Activated CD4-positive, alpha-beta T cell treated with anti-CD3 and anti-CD28 coated beads, Interleukin-2, amount 10 ng/mL, durations not matched to agents 24 days and 14 days (primary cell): ENCODE measurements around the gene MEGF11. TPM values are rescaled to one million over a fixed set of nuclear protein-coding genes. Genes with fewer than 3 reads are reported as not detected.

Experiments used
- DNase-seq: peaks from one replicate; pipeline ENCODE4 v3.0.0; 2022
- H3K27ac Mint-ChIP-seq: one replicate; pipeline ENCODE4 v1.8.0; 2022; ENCODE audit warnings: mild to moderate bottlenecking, mixed read lengths
- H3K27me3 Mint-ChIP-seq: one replicate; pipeline ENCODE4 v1.8.0; 2022; ENCODE audit warnings: mixed read lengths
- H3K36me3 Mint-ChIP-seq: one replicate; pipeline ENCODE4 v1.8.0; 2022; ENCODE audit warnings: low read depth, mild to moderate bottlenecking, mixed read lengths
- H3K4me1 Mint-ChIP-seq: one replicate; pipeline ENCODE4 v1.8.0; 2021; ENCODE audit warnings: mixed read lengths
- H3K4me3 Mint-ChIP-seq: one replicate; pipeline ENCODE4 v1.8.0; 2022; ENCODE audit warnings: mild to moderate bottlenecking, moderate library complexity, mixed read lengths
- H3K9me3 Mint-ChIP-seq: one replicate; pipeline ENCODE4 v1.8.0; 2021; ENCODE audit warnings: mixed read lengths
- intact Hi-C: fragments of 100-400 bp; cut with micrococcal nuclease; formaldehyde crosslinking; loops from one replicate; pipeline ENCODE4 v1.15.1; 2023
- total RNA-seq: library from RNA; stranded (reverse); gene quantifications from 2 replicates; pipeline ENCODE4 v1.2.3, GENCODE V29; 2022

The MEGF11 gene
- not detected in 2 replicates for total RNA-seq

DNA sequence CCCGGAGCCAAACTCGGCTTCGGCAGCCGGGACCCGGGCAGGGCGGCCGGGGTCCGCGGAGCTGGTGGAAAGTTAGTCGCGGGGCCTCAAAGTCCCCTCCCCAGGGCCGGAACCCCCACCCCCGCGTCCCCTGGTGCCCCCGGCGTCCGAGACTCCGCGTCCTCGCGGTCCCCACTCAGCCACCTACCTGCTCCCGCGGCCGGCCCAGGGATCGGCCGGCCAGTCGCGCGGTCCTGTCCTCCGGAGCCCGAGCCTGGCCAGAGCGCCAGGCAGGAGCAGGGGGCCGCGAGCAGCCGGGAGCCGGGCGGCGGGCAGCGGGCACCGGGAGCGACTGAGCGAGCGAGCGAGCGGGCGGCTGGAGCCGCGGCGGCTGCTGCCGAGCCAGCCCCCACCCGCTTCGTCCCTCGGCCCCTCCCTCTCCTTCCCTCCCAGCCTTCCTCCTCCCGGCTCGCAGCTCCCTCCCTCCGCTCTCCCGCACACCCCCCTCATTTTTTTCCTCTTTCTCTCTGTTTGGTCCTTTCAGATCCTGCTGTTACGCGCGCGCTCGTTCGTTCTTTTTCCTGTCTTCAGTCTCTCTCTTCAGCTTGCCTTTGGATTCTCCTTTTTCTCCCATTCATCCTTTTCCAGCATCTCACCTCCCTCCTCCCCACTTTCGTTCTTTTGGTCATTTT is at the start of gene MEGF11:
Gene MEGF11 (minus strand): TSS at position 333 of the 671 bp plus-strand sequence. CDS start 125,347 bp downstream, outside the sequence.
- no peaks in the 10 kb centered on the region for H3K36me3 Mint-ChIP-seq
- H3K9me3 Mint-ChIP-seq: no peaks in the 10 kb centered on the region
- H3K4me3 Mint-ChIP-seq: peak within 1 kb of the TSS; percentile 78
- peaks cover 17% of the 10 kb centered on the region for H3K4me1 Mint-ChIP-seq
- intact Hi-C loops: loop anchor here (2.0 kb wide), 1 partner anchor 33 kb away; no protein-coding TSS in a partner anchor
- H3K27ac Mint-ChIP-seq: no peak within 1 kb of the TSS
- H3K27me3 Mint-ChIP-seq: peaks cover 84% of the 10 kb centered on the region
- DNase-seq: no peak

- DNase-seq: no peak
- H3K4me3 Mint-ChIP-seq: no peak overlapping the region
- intact Hi-C loops: no loop called here
- no peaks in the 10 kb centered on the region for H3K9me3 Mint-ChIP-seq
- H3K36me3 Mint-ChIP-seq: peaks cover 34% of the 10 kb centered on the region
- H3K4me1 Mint-ChIP-seq: peaks cover 9% of the 10 kb centered on the region
- H3K27me3 Mint-ChIP-seq: no peaks in the 10 kb centered on the region
- H3K27ac Mint-ChIP-seq: no peak overlapping the region
Observed at GRCh38 chr15:66302489-66303278, 49.1 kb upstream of the MEGF11 start.

- DNase-seq: no peak
- intact Hi-C loops: loop anchor here (10.0 kb wide), 1 partner anchor 434 kb away; the partner anchor contains the start of gene RAB11A
- Mint-ChIP-seq H3K9me3 (no peaks in the 10 kb centered on the region), H3K4me1 (peaks cover 27% of the 10 kb centered on the region), H3K27ac (no peak overlapping the region), H3K4me3 (no peak overlapping the region), H3K36me3 (peaks cover 34% of the 10 kb centered on the region), H3K27me3 (no peaks in the 10 kb centered on the region)
Observed at GRCh38 chr15:66298803-66299251, 45.3 kb upstream of the MEGF11 start.

DNA sequence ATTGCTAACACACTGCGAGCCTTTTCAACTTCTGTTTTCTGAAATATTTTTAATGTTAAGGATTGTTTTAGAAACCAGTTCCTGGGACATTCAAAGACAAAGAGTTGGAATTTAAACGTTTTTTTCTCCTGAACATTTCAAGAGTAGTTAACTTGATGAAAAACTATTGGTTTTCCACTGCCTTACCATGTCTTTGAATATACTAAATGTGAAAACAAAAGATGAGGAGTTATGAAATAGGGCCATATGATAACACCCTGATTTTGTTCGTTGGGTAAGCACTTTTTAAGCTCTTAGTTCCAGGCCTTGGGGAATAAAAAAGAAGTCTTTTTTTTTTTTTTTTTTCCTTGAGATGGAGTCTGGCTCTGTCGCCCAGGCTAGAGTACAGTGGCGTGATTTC is 42.6 kb upstream of the MEGF11 start:
- Mint-ChIP-seq H3K9me3 (no peaks in the 10 kb centered on the region), H3K27me3 (no peaks in the 10 kb centered on the region), H3K27ac (no peak overlapping the region), H3K36me3 (peaks cover 25% of the 10 kb centered on the region), H3K4me3 (no peak overlapping the region), H3K4me1 (peaks cover 34% of the 10 kb centered on the region)
- intact Hi-C loops: loop anchor here (10.0 kb wide), 1 partner anchor 431 kb away; the partner anchor contains the start of gene RAB11A
- no peak for DNase-seq

DNA sequence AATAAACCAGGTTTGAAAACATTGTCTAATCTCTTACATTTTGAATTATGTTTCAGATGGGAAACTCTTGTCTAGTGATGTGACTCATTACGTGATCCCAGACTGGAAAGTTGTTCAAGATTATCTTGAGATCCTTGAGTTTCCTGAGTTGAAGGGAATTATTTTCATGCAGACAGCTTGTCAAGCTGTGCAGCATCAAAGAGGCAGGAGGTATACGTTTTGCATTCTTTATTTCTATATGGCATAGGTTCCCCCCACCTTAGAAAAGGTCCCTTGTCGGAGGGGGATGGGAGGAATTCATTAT is 41.3 kb upstream of the MEGF11 start:
- no peaks in the 10 kb centered on the region for H3K27me3 Mint-ChIP-seq
- intact Hi-C loops: loop anchor here (1.0 to 10.0 kb wide), 3 partner anchors 62 to 430 kb away; partner anchors contain the start of genes RAB11A, SNAPC5 and TIPIN
- H3K36me3 Mint-ChIP-seq: peaks cover 17% of the 10 kb centered on the region
- H3K27ac Mint-ChIP-seq: peak overlapping the region; percentile 94
- H3K9me3 Mint-ChIP-seq: no peaks in the 10 kb centered on the region
- H3K4me1 Mint-ChIP-seq: peaks cover 39% of the 10 kb centered on the region
- no peak for DNase-seq
- peak overlapping the region; percentile 92 for H3K4me3 Mint-ChIP-seq

GRCh38 chr15:66294157-66294931 is 40.8 kb upstream of the MEGF11 start:
- H3K36me3 Mint-ChIP-seq: peaks cover 17% of the 10 kb centered on the region
- peak overlapping the region; percentile 92 for H3K4me3 Mint-ChIP-seq
- no peak for DNase-seq
- peak overlapping the region; percentile 94 for H3K27ac Mint-ChIP-seq
- H3K4me1 Mint-ChIP-seq: peaks cover 39% of the 10 kb centered on the region
- intact Hi-C loops: loop anchor here (1.0 to 10.0 kb wide), 3 partner anchors 63 to 430 kb away; partner anchors contain the start of genes RAB11A, SNAPC5 and TIPIN
- no peaks in the 10 kb centered on the region for H3K27me3 Mint-ChIP-seq
- no peaks in the 10 kb centered on the region for H3K9me3 Mint-ChIP-seq

GRCh38 chr15:66293419-66294156 is 40.0 kb upstream of the MEGF11 start, which contains the start of gene DIS3L:
Gene DIS3L, plus strand, starts transcription at chr15:66293568. Its CDS starts 29 bp downstream, at chr15:66293597.
- Mint-ChIP-seq H3K27ac (peak within 1 kb of the TSS; percentile 94), H3K27me3 (peaks cover 2% of the 10 kb centered on the region), H3K36me3 (peaks cover 13% of the 10 kb centered on the region), H3K4me1 (peaks cover 40% of the 10 kb centered on the region), H3K4me3 (peak within 1 kb of the TSS; percentile 92), H3K9me3 (no peaks in the 10 kb centered on the region)
- peak; percentile 93 for DNase-seq
- intact Hi-C loops: loop anchor here (1.0 to 10.0 kb wide), 4 partner anchors 64 to 429 kb away; partner anchors contain the start of genes MAP2K1, RAB11A, SNAPC5 and TIPIN

DNA sequence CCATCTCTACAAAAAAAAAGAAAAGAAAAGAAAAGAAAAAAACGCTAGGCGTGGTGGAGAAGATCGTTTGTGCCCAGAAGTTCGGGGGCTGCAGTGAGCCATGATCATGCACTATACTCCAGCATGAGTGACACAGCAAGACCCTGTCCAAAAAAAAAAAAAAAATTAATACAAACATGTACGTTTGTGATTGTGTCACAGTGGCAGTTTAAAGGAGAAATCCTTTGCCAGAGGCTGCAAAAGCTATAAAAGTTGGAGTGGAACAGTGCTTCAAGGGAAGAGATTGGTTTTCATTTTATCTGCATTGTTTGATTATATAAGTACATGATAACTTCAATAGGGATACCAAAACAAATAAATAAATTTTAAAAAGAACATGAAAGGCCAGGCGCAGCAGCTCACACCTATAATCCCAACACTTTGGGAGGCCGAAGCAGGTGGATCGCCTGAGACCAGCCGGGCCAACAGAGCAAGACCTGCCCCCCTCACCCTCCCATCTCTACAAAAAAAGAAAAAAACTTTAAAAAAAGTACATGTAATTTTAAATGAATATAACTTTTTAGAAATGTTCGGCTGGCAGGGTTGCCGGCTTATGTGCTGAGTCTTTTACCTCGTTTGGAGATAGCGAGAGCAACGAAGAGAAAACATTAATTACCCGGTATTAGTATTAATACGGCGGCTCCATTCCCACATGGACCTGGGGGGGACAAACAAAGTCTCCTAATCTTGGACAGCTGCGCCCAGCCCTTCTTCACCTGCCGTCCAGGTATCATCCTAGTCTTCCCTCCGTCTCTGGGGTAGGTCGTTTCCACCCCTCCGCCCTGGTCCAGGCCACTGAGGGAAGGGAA is 39.2 kb upstream of the MEGF11 start:
- Mint-ChIP-seq H3K27me3 (peaks cover 2% of the 10 kb centered on the region), H3K36me3 (peaks cover 10% of the 10 kb centered on the region), H3K4me3 (peak overlapping the region; percentile 87), H3K27ac (peak overlapping the region; percentile 91), H3K4me1 (peaks cover 40% of the 10 kb centered on the region), H3K9me3 (no peaks in the 10 kb centered on the region)
- no peak for DNase-seq
- intact Hi-C loops: loop anchor here (1.0 to 10.0 kb wide), 3 partner anchors 65 to 428 kb away; partner anchors contain the start of genes MAP2K1, RAB11A and TIPIN

DNA sequence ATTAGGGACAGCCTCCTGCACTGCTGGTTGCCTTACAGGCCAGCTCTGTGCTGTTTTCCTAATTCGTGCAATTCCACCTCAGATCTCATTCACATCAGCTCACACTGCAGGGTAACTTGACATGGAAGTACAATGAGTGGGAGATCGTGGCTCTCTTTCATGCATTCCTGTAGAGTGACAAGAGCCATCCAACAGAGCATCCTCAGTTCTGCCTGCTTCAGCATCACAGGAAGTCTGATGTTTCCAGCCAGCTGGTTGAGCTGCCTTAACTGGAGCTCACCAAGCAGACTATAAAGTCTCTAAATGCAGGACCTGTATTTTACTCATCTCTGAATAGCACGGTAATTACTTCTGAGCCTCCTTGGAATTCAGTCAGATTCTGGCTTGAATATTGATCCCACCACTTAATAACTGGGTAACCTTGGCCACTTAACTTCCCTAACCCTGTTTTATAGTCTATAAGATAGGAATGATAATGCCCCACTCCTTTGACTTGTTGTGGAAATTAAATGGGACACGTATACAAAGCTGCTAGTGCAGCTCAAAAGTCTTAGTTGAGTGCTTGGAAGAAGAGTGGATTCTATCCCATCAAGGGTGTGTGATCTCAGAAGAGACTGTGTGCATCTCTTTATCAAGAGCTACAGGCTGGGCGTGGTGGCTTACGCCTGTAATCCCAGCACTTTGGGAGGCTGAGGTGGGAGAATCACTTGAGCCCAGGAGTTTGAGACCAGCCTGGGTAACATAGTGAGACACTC is 38.4 kb upstream of the MEGF11 start:
- Mint-ChIP-seq H3K9me3 (no peaks in the 10 kb centered on the region), H3K4me3 (peak overlapping the region; percentile 87), H3K27ac (peak overlapping the region; percentile 91), H3K27me3 (peaks cover 5% of the 10 kb centered on the region), H3K4me1 (peaks cover 40% of the 10 kb centered on the region), H3K36me3 (peaks cover 6% of the 10 kb centered on the region)
- intact Hi-C loops: loop anchor here (5.0 to 10.0 kb wide), 2 partner anchors 65 to 427 kb away; partner anchors contain the start of genes RAB11A and TIPIN
- DNase-seq: peak; percentile 63

GRCh38 chr15:66290518-66290917 is 37.0 kb upstream of the MEGF11 start:
- Mint-ChIP-seq H3K9me3 (no peaks in the 10 kb centered on the region), H3K36me3 (peaks cover 2% of the 10 kb centered on the region), H3K4me1 (peaks cover 35% of the 10 kb centered on the region), H3K4me3 (no peak overlapping the region), H3K27ac (no peak overlapping the region), H3K27me3 (peaks cover 5% of the 10 kb centered on the region)
- intact Hi-C loops: loop anchor here (5.0 to 10.0 kb wide), 2 partner anchors 67 to 426 kb away; partner anchors contain the start of genes RAB11A and TIPIN
- DNase-seq: peak; percentile 62

GRCh38 chr15:66290007-66290406 is 36.5 kb upstream of the MEGF11 start:
- peaks cover 32% of the 10 kb centered on the region for H3K4me1 Mint-ChIP-seq
- H3K9me3 Mint-ChIP-seq: no peaks in the 10 kb centered on the region
- no peak overlapping the region for H3K4me3 Mint-ChIP-seq
- intact Hi-C loops: loop anchor here (5.0 to 10.0 kb wide), 2 partner anchors 67 to 425 kb away; partner anchors contain the start of genes RAB11A and TIPIN
- no peak for DNase-seq
- H3K27ac Mint-ChIP-seq: no peak overlapping the region
- H3K27me3 Mint-ChIP-seq: peaks cover 5% of the 10 kb centered on the region
- peaks cover 2% of the 10 kb centered on the region for H3K36me3 Mint-ChIP-seq
